Anterior cingulate cortex (tissue), 58 donors: Measurements from ENCODE around the gene OR6C65.

Experiments used
- DNase-seq, 58 donors: peaks; one replicate each; lab custom pipeline; 2025; lab: John Stamatoyannopoulos, UW

OR6C65 gene

DNA sequence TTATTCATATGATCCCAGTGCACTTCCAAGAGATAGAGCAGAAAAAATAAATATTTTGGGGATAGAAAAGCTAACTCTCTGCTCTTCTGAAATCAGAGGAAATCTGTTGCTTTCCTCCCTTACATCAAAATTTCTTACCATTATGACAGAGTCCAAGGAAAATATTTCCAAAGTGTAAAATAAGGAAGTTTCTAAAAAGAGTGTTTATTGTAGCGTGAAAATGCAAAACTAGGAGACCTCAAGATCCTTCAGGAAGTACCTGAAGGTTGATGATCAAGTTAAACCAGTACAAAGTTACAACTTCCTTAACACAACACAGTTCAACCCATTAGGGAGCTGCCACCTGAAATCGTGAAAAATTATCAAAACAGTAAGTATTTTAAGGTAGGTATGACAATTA is 43.4 kb downstream of the OR6C65 start, which contains the start of gene OR6C2:
TSS of gene OR6C2 (plus strand) at position 301 of the 400 bp plus-strand sequence. CDS start 8,138 bp downstream, outside the sequence.
- no peak for DNase-seq

DNA sequence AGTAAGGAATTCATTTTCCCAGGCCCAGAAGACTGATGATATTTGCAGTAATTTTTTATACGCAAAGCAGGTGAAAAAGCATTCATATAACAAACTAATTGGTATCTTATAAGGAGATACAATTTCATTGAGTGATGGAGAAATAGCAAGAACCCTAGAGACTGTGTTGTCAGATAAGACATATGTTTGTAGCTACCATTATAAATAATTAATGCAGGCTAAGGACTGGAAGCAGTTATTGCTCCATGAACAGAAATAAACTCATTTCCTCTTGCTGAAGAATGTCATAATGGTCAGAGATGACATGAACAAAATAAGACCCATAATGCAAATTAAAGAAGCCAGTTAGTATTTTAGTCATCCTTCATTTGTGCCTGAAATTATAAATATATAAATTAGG is 45.0 kb downstream of the OR6C65 start:
- DNase-seq = no peak

DNA sequence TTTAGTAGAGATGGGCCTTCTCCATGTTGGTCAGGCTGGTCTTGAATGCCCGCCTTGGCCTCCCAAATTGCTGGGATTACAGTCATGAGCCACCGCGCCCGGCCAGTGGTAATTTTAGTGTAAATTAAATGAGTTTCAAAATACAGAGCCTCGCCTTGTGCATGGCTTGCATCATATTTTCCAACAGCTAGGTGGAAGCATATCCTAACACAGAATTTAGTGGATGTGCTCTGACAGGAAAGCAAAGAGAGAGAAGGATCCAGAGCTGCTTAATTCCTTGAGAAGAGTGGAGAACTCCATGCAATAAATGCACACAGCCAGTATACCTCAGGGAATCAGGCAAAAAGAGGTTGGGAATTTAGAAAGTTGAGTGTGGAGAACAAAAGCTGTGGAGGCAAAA is 46.0 kb downstream of the OR6C65 start:
- no peak for DNase-seq

DNA sequence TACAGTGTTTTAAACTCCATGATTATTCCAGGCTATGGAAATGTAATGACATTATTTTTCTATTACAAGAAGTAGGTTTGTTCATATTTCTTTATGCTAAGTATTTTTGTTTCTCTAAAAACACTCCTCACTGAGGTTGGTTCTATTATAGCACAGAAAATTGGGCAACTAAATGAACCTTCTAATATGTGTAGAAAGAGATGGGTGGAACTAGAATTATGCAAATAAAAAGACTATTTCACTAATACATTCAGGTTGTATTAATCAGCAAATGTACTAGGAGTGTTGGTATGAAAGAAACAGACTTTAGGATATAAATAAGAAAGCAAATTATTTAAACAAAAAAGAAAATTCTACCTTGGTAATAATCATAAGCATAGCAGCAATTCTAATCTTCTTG is 48.5 kb downstream of the OR6C65 start:
- DNase-seq = no peak
